ENCODE results near the gene EIF1AY. TPM values are rescaled to one million over a fixed set of nuclear protein-coding genes. Genes with fewer than 3 reads are reported as not detected.

Gene EIF1AY, protein sequence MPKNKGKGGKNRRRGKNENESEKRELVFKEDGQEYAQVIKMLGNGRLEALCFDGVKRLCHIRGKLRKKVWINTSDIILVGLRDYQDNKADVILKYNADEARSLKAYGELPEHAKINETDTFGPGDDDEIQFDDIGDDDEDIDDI
- not detected in 2 replicates for total RNA-seq

DNA sequence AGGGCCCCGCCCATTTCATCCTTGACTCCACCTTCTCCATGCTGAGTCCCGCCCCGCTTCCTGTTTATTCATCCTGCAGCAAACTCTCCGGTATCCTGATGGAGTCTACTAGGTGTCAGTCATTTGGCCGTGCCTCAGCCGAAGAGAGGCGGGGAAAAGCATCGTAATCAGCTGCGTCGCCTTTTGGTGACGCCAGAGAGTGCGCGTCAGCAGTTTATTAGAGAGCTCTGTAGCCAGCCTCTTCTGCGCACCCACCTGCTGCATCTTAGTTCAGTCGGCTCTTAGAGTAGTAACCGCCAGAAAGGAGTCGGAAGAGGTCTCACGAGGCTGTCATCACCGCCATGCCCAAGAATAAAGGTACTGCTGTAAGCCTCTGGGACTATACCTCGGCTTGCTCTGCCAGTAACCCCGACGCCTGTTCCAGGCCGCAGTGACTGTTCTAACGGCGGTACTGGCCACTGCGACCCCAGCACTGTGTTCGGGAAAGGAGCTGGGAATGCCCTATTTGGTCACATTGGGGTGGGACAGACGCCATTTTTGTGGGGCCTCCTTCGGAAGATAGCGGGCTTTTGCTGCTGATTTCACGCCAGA, at the start of gene EIF1AY:
Gene EIF1AY, plus strand, starts transcription at position 246 of the 591 bp plus-strand sequence. Its CDS starts 96 bp downstream, at position 342.

Small RNAs within 50 kb of the gene (small RNA-seq; reads per million reads assigned to genes)
- gene KDM5DP1, result not detected

Other genes with a start within 250 kb of the EIF1AY start
- gene RPS4Y2, start 180.3 kb downstream of the EIF1AY start, total RNA-seq, result not detected in 2 replicates